ENCODE data around the gene NWD2.

NWD2 gene

DNA sequence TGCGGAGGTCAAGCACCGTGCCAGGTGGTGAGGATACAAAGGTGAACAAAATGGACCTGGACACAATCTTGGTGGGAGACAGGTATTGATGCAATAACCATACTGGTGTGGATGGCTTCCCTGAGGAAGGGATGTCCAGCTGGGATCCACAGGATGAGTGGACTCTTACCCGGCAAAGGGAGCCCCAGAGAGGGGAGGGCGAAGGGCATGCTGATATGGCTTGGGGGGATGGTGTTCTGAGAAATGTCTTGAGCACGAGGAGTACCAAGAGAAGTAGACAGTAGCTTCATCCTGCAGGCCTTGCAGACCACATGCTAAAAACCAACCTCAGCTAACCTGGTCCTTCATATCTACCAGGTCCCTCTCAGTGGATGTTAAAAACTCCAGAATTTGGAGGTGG lies 220.8 kb downstream of the NWD2 start:
- no peak for DNase-seq (ENCODE audit: low read depth in 2 of 2)

DNA sequence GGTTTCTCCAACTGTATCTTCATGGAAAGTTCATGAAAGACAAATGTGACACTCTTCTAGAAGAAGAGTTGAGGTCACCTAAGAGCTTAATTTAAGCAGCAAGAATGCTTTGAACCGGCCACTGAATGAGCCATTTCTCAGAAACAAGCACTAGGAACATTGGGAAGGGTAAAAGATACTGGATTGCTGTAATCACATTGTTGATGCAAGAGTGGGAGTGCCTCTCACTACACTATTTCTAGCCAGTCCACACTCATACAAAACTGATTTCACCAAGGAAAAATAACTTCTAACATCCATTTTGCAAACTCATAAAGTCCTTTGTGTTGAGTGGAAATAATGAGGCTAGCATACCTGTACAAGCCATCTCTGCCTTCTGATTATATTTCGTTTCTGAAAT lies 221.3 kb downstream of the NWD2 start:
- no peak for DNase-seq (ENCODE audit: low read depth in 2 of 2)

DNA sequence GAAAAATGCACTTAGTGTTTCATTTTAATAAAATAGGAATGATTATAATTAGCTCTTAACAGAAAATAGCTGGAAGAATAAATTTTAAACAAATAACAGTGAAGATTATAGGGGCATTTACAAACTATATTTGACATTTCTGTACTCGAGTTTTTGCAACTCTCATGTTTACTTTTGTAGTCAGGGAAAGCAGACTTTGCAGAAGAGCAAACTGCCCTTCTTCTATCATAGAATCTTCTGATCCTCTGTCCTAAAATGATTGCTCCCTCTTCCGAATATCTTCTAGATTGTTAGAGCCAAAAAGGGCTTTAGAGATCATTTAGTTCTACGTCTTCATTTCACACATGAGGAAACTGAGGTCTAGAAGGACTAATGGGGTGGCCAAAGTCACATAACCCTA lies 222.7 kb downstream of the NWD2 start:
- no peak for DNase-seq (ENCODE audit: low read depth in 2 of 2)

DNA sequence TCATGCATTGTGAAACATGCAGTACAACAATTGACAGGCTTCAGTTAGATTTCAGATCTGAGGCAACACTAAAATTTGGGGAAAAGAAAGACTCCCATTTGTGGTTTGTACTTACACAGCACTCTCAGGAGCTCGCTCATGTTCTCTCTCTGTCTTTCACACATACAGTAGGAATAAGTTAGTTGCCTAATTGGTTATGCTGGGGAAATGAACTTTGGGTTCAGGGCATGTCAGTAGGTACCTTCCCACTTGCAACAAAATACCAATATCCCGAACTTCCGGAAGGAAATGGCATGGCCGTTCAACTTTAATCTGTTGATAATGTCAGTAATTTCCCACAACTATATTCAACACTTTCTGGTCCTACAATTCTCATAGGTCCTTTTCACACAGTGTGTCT lies 223.3 kb downstream of the NWD2 start:
- DNase-seq (ENCODE audit: low read depth in 2 of 2), result no peak

DNA sequence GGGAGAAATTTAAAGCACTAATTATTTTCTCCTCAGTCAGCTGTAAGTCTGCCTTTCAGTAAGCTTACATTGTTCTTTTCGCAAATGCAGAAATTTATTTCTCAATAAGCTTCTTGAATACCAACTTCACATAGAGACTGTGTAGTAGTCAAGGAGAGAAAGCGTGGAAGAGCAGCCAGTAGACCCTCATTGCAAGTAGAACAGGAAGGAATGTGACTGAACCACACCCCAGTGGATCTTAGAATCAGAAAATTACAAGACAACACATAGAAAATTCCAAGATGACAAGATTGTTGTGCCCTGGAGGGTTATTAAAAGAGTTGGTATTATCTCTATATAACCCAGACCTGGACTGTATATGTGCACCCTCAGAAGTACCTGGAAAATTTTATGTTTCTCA lies 224.7 kb downstream of the NWD2 start:
- DNase-seq (ENCODE audit: low read depth in 2 of 2), result no peak

DNA sequence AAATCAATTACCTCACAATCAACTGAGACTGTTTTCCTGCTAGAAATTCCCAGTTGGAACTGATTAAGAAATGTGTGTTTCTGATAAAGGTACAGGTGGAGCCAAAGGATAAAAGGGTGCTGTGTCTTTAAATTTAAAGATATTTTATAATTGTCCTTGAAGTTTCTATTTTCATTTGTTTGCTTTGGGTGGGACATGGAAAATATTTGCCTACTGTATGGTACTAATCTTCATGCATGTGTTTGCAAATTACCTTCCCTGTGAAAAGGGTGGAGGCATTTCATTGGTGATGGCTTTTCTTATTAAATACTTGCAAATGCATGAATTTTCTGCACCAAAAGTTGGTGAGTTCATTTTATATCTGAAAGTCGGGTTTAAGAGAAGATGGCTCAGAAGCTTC lies 225.7 kb downstream of the NWD2 start:
- DNase-seq (ENCODE audit: low read depth in 2 of 2), result no peak

DNA sequence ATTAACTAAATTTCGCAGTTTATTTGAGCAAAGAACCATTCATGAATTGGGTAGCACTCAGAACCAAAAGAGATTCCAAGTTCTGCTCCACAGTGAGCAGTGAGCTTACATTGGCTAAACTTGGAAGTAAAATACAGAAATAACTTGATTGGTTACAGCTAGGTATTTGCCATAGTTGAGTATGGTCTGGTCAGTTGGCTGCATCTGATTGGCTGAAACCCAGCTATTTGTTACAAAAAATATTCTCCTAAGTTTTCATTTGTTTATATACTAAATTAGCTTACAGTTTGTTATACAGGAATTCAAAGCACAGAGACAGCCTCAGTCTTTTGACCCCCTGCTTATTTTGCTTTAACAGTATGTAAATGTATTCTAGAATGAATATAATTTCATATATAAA lies 226.6 kb downstream of the NWD2 start:
- DNase-seq (ENCODE audit: low read depth in 2 of 2), result no peak

DNA sequence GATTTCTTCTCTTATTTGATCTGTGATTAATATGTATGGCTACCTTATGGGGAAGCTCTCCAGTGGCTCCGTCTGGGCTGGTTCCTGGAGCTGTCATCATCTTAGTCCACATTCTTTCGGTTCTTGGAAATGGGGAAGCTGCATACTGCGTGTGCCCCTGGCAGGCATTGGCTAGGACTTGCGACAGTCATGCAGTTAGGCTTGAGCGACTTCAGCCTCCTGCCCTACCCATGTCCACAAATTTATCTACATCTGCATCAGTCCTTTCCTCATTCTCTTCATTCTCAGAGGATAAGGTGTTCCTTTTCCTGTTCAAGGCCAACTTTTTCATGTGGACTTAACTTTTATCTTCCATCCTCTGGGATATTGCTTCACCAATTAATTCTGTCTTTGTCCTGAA lies 227.4 kb downstream of the NWD2 start:
- DNase-seq (ENCODE audit: low read depth in 2 of 2), result no peak

DNA sequence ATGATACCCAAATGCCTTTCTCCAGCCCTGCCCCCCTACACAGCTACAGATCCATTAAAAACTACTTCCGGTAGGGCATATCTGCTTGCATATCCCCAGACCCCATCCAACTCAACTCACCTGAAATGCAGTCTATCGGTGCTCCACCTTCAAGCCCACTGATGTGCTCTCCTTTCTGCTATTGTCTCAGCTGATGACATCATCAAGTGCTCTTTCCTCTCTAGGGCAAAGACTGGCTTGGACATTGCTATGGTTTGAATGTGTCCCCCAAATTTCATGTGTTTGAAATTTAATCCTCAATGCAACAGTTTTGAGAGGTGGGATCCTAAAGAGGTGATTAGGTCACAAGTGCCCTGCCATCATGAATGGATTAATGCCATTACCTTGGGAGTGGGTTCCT lies 229.3 kb downstream of the NWD2 start:
- DNase-seq (ENCODE audit: low read depth in 2 of 2), result no peak

DNA sequence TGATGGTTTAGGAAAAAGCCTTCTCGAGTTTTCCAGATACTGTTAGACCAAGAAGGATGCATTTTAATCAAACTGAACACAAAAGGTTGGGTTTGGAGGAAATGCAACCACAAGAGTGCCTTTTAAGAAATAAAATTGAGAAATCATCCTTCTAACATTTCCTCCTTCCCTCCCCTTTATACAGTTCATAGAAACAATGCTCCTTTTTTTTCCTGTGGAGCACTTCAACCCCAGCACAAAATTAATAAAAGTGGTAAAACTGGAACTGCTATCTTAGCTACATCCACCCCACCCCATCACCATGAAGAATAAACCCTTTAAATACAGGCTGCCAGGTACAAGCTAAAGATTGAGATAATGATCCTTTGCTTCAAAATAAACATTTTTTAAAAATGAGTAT lies 230.5 kb downstream of the NWD2 start:
- no peak for DNase-seq (ENCODE audit: low read depth in 2 of 2)

DNA sequence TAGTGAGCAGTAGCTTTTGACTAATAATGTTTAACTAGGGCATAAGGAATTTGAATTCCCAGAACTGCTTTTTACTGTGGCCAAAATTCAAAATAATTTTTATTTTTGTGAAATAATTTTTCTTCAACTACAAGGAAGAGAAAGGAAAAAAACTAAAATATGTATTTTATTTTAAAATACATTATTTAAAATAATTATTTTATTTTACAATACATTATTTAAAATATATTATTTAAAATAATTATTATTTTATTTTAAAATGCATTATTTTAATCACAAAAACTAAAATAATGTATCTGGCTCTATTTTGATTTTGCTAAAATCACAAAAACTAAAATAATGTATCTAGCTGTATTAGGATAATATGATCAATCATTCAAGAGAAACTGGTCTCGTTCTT lies 231.2 kb downstream of the NWD2 start:
- DNase-seq (ENCODE audit: low read depth in 2 of 2), result no peak

DNA sequence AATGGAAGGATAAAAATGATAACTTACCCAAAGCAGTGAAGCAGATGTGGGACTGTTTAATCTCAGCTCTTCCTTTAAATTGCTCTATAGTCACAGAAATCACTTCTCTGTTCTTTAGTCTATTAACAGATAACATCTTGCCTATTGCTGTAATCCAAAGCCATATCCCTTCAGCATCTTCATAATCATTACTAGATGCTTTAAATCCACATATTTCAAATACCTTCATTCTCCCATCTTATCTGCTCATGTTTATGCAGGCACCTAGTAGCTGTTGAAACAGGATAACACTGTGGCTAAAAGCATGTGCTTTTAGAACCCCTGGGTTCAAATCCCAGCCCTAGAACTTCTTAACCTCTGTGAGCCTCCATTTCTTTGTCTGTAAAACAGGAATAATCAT lies 231.7 kb downstream of the NWD2 start:
- DNase-seq (ENCODE audit: low read depth in 2 of 2), result no peak

DNA sequence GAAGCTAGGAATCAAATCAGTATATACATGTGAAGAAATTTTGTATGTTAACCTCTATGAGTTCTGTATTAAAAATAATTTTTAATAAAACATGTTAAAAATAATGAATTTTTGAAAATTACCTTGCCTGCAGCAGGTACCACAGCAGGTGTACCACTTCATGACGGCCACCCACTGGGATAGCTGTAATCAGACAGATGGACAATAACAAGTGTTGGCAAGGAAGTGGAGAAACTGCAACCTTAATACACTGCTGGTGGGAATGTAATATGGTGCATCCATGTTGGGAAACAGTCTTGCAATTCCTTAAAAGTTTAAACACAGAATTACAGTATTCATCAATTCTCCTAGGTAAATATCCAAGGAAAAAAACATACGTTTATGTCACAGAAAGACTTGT lies 232.1 kb downstream of the NWD2 start:
- DNase-seq (ENCODE audit: low read depth in 2 of 2), result no peak

DNA sequence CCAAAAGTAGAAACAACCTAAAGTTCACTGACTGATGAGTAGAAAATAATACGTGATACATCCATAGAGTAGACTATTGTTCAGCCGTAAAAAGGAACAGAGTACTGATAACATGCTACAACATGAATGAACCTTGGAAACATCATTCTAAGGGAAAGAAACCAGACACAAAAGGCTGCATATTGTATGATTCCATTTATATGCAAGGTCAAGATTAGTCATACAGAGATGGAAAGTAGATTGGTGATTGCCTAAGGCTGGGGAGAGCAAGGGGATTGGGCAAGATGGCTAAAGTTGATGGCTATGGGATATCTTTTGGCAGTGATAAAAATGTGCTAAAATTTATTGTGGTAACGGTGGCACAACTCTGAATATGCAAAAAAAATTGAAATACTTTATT lies 232.6 kb downstream of the NWD2 start:
- no peak for DNase-seq (ENCODE audit: low read depth in 2 of 2)

DNA sequence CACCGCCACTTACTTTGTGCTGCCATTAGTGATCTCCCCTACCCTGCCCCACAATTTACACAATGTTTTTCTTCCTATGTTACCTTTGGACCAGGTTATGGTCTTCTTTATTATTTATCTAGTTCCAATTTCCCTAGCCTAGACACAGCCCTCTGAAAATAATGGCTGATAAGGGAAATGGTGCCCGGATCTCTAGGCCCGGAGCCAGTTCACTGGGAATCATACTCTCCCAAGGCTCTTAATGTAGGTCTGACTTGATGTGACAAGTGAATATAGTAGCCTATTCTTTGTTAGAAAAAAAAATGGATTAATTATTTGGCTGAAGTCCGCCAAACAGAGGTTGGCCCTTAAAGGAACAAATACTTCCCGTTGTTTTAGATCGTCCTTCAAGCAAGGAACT lies 233.6 kb downstream of the NWD2 start:
- no peak for DNase-seq (ENCODE audit: low read depth in 2 of 2)

DNA sequence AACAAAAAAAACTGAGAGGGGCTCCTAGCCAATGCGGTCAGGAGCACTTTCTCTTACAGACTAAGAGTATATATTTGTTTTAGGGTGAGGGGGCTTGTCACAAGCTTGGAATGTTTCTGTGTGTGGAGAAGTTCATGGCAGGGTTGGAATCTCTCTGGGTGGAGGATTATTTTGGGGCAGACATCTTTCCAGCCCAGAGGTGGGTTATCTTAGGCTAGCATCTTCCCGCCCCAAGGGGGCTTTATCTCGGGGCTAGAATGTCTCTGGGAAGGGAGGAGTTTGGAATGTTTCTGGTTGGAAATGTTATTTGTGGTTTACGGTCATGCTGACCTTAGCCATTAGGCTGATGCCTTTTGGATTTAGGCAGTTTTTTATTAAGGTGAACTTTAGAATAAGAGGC lies 236.0 kb downstream of the NWD2 start:
- no peak for DNase-seq (ENCODE audit: low read depth in 2 of 2)

DNA sequence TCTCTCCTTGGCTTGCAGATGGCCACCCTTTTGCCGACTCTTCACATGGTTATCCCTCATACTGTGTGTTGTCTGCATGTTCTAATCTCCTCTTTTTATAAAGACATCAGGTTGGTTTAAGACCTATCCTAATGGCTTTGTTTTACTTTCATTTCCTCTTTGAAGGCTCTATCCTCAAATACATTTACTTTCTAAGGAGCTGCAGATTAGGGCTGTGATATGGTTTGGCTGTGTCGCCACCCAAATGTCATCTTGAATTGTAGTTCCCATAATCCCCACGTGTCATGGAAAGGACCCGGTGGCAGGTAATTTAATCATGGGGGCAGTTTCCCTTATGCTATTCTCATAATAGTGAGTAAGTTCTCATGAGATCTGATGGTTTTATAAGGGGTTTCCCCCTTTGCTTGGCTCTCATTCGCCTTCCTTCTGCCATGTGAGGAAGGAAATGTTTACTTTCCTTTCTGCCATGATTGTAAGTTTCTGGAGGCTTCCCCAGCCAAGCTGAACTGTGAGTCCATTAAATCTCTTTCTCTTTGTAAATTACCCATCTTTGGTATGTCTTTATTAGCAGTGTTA lies 237.1 kb downstream of the NWD2 start:
- DNase-seq (ENCODE audit: low read depth in 2 of 2), result no peak

DNA sequence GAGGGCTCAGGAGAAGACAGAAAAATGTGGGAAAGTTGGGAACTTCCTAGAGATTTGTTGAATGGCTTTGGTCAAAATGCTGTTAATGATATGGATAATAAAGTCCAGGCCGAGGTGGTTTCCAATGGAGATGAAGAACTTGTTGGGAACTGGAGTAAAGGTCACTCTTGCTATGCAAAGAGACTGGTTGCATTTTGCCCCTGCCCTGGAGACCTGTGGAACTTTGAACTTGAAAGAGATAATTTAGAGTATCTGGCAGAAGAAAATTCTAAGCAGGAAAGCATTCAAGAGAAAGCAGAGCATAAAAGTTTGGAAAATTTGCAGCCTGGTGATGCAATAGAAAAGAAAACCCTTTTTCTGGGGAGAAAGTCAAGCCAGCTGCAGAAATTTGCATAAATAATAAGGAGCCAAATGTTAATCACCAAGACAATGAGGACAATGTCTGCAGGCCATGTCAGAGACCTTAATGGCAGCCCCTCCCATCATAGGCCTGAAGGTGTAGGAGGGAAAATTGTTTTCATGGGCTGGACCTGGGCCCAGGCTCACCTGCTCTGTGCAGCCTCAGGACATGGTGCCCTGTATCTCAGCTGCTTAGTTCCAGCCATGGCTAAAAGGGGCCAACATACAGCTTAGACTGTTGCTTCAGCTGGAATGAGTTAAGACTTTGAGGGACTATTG lies 237.8 kb downstream of the NWD2 start:
- no peak for DNase-seq (ENCODE audit: low read depth in 2 of 2)

DNA sequence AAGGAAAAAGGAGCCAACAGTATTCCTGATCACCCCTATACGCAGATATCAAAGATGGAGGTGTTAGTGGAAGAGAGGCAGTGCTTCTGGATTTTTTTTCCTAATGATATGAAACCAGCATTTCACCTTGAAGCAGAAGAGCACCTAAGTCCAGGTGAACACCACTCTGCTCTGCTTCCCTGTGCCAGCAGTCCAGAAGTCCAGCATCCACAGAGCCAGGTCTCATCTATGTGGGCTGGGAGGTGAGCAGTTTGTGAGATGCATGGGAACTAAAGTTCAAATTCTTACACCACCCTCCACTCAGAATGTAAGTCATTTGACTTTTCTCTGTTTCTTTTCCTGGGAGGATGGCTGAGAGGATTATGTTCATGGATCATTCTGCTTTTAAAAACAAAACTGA lies 239.1 kb downstream of the NWD2 start:
- no peak for DNase-seq (ENCODE audit: low read depth in 2 of 2)

DNA sequence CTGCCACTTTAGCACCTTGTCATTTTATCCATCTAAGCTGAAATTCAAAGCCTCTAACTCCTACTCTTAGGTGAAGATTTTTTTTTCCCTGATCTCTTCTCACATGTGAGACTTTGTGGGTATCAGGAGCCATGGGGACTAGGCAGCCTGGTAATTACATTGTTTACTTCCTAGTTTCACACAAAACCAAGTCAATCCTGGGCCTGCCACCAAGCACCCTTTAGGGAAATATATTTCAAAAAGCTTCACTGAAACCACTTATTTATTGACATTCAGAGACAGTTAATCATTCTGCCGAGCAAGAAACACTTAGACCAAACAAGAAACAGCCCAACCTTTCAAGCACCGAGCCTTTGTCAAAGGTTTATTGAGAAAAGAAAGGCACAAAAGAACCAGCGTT lies 241.6 kb downstream of the NWD2 start:
- no peak for DNase-seq (ENCODE audit: low read depth in 2 of 2)

DNA sequence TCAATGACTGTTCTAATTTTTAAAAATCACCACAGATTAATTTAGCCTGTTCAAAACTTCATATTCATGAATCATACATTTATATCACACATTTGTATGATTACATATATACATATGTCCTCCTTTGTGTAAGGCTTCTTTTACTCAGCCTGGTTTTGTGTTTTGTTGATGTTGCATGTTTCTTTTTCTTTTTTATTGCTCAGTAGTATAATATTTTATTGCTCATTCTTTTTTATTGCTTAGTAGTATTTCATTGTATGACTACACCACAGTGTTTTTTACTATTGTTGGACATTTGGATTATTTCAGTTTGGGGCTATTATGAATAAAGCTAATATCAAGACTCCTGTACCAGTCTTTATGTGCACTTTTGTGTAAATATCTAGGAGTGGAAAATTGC lies 243.1 kb downstream of the NWD2 start:
- DNase-seq (ENCODE audit: low read depth in 2 of 2), result no peak

DNA sequence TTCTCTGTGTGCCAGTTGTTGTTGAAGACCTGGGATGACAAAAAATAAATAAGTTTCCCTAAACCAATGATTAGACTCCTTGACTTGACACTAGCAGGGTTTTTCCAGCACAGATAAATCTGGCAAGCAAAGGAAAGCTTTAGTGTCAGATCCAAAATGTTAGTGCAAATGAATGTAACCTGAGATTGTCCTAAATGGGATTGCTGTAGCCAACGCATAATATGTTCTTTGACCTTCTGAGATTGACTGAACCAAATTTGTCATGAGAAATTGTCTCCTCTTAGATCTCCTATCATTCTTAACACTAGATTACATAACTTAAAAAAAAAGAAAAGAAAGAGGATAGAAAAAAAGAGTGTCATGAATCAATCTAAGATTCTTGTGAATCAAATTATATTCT lies 245.2 kb downstream of the NWD2 start:
- DNase-seq (ENCODE audit: low read depth in 2 of 2), result no peak

DNA sequence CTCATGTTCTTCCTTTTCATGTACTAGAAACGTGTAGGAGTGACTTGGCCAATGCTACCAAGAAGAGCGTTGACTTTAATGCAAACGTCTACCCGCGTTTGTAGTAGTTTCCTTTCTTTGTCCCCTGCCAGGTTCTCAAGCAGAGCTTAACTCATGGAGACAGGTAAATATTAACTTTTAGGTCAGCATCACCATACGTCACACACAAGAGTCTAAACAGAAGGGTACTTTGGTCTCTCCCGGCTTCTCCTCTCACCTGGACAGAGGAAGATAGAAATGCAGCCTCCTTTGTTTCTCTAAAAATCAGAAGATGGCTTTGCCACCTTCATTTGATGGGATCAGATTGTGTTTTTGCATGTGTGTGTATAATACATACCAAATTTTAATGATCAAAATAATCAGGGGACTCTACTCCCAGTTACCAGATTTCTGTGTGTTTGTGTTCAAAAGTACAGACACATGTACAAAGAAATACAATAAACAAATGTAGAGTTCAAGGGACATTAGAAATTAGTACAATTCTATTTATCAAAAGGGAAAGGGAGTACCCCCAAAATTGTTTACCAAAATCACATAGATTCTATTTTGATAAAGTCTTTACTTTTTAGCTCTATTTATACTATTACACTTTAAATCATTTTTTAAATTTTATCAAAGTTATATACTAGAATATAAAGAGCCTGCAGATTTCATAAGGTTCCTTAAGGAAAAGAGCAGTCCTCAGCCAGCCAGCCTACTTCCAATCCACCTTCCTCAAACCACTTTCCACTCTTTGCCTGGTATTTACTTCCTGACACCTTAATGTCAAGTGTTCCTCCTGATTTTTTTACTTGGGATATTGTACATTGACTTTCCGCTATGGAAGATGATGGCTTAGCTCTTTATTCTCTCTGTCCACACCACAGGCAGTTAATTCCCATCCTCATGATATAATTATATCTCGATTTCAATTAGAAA lies 246.1 kb downstream of the NWD2 start:
- no peak for DNase-seq (ENCODE audit: low read depth in 2 of 2)

All from stimulated activated CD8-positive, alpha-beta memory T cell treated with anti-CD3 and anti-CD28 coated beads, Interleukin-2, amount 100 ng/mL, for 48 hours (primary cell).